Ishikawa (cell line): ENCODE results near the gene PDE10A.

Experiments used
- CEBPB ChIP-seq: IDR thresholded peaks from 2 replicates; pipeline ENCODE4 v1.6.1; 2012
- EGR1 ChIP-seq: IDR thresholded peaks from 2 replicates; pipeline ENCODE4 v1.6.1; 2012
- EP300 ChIP-seq: IDR thresholded peaks from 2 replicates; pipeline ENCODE4 v1.6.1; 2012; ENCODE audit warnings: borderline replicate concordance
- MAX ChIP-seq: IDR thresholded peaks from 2 replicates; pipeline ENCODE4 v1.6.1; 2012
- NFIC ChIP-seq: IDR thresholded peaks from 2 replicates; pipeline ENCODE4 v1.6.1; 2012
- RAD21 ChIP-seq: IDR thresholded peaks from 2 replicates; pipeline ENCODE4 v1.6.1; 2012; ENCODE audit warnings: low read depth
- REST ChIP-seq: IDR thresholded peaks from 2 replicates; pipeline ENCODE4 v1.6.1; 2012; ENCODE audit warnings: low read depth, mild to moderate bottlenecking
- TEAD4 ChIP-seq: IDR thresholded peaks from 2 replicates; pipeline ENCODE4 v1.6.1; 2012
- YY1 ChIP-seq: IDR thresholded peaks from 2 replicates; pipeline ENCODE4 v1.6.1; 2012; ENCODE audit warnings: low read depth
- ZBTB7A ChIP-seq: IDR thresholded peaks from 2 replicates; pipeline ENCODE4 v1.6.1; 2012; ENCODE audit warnings: low read depth

- TF ChIP-seq MAX (no peak), RAD21 (no peak), EGR1 (no peak), ZBTB7A (no peak), REST (no peak), YY1 (no peak), TEAD4 (no peak), EP300 (no peak), CEBPB (no peak), NFIC (no peak)
Observed at GRCh38 chr6:165599121-165599520, 63.9 kb downstream of the PDE10A start.
